DMS53 treated with DMSO at 0.1 percent for 48 hours (cell line): Measurements from ENCODE around the gene C16orf87.

ENCODE experiments used
- DNase-seq: peaks from one replicate; lab custom pipeline; 2025; ENCODE audit not compliant: unreplicated experiment; lab: John Stamatoyannopoulos, UW

The C16orf87 gene

GRCh38 chr16:46762583-46762982 lies 68.4 kb downstream of the C16orf87 start:
- peak; percentile 62 for DNase-seq

DNA sequence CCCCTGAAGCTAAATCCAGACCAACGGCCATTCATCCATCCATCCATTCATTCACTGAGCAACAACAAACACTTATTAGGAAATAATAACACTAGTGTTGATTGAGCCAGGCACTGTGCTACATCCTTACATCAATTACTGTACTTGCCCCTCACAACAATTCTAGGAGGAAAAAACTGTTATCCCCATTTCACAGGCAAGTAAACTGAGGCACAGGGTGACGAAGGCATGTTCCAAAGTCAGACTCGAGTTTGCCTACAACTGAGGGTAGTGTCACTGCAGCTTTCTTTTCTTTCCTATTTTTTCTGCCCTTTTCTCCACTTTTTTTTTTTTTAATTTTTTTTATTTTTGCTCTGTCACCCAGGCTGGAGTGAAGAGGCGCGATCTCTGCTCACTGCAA lies 71.7 kb downstream of the C16orf87 start:
- DNase-seq = no peak

GRCh38 chr16:46757339-46758050 lies 73.5 kb downstream of the C16orf87 start:
- DNase-seq = no peak

DNA sequence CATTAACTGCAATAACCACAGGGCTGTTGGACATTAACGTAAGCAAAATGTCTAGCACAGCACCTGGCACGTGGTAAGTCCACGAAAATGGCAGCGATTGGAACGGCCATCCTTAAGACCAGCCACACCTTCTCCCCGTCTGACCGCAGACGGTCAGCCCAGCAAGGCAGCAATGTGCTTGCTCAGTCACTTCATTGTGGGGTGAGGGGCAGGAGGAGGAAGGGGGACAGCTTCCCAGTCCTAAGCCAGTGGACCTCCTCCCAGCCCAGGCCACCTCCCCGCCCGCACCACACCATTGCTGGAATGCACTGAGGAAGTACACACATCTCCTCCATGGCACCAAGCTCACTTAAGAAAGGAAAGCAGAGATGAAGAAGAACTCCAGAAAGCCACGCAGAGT lies 74.2 kb downstream of the C16orf87 start:
- no peak for DNase-seq

- no peak for DNase-seq
Observed at GRCh38 chr16:46753015-46753414, 78.0 kb downstream of the C16orf87 start.

GRCh38 chr16:46751381-46751780 lies 79.6 kb downstream of the C16orf87 start:
- DNase-seq = no peak

GRCh38 chr16:46748775-46749705 lies 81.9 kb downstream of the C16orf87 start:
- no peak for DNase-seq

DNA sequence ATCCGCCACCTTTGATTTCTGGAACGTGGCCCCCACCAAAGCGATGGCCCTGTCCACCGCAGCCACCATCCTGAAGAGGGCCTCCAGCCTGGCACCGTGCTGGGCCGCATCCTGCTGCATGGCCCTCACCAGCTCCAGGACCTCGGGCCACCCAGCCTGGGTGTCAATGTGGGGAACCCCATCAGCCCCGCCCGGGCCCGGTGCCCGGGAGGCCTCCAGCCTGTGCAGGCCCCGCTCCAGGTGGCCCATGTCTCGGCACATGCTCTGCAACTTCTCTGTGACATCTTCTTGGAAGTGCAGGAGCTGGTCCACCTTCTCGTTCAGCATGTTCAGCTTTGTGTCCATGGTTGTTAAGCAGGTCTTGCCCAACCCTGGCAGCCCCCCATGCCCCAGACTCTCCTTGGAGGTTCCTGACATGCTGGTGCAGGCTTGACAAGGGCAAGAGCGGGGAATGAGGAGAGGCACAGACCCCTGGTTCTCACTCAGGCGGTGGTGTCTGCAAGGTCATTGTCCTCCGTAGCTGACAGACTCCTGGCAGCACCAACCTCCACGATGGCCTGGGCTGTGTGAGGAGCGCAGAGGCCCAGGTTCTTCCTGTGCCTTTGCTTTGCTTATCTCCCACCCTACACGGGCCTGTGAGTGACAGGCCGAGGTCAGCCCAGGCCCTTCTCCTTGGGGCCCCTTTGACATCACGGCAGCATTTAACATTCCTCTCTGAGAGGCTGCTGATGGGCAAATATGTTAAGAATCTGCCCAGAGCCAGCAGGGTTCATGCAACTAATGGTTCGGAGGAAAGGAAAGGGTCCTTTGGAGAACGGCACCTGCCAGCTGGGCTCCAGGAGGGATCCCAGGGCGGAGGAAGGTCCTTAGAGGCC lies 83.0 kb downstream of the C16orf87 start, which contains the start of gene MYLK3:
TSS of gene MYLK3 (minus strand) at position 568 of the 875 bp plus-strand sequence. CDS start at position 417, 151 bp downstream.
- DNase-seq = no peak

DNA sequence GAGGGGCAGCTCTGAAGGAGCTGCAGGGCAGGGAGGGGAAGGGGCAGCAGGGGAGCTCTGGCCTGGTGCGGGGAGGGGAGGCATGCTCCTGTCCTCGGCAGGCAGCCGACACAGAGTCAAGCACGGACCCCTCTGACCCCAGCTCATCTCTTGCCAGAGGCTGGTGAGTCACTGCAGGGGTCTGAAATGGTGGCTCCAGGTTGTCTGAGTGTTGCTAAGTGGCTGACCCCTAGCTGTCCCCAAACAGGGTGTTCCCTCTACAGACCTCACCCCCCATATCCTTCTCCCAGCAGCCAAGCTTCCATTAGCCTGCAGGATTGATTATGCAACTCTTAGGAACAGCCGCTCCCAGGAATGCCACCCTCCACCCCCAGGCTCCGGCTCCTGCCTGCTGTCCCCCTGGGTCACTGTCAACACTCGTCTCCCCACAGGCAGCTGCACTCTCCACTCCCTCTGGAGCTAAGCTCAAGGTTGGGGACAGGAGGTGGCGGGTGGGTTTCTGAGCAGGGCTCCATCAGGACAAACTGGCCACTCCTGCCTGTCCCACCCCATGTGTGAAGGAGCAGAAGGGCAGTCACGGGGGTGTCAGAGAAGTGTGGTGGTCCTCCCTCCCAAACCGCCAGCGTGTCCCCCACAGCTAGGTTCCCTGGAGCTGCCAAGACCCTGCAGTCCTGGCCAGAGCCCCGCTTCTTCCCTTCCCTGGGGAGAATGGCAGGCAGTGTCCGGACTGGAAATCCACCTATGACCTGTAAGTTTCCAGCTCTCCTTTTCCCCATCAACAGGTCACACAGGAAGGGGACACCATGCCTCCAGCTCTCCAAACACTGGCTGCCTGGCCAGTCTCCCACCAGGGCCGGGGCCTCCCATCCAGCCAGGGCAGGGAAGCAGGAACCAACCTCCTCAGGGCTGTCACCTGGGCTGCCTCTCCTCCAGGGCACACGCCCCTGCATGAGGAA lies 83.9 kb downstream of the C16orf87 start:
- no peak for DNase-seq
